Ishikawa (cell line): ENCODE data around the gene FRK.

Experiments used
- CEBPB ChIP-seq: IDR thresholded peaks from 2 replicates; pipeline ENCODE4 v1.6.1; 2012
- EGR1 ChIP-seq: IDR thresholded peaks from 2 replicates; pipeline ENCODE4 v1.6.1; 2012
- EP300 ChIP-seq: IDR thresholded peaks from 2 replicates; pipeline ENCODE4 v1.6.1; 2012; ENCODE audit warnings: borderline replicate concordance
- FOXM1 ChIP-seq: IDR thresholded peaks from 2 replicates; pipeline ENCODE4 v1.6.1; 2012; ENCODE audit warnings: low read depth, borderline replicate concordance
- NFIC ChIP-seq: IDR thresholded peaks from 2 replicates; pipeline ENCODE4 v1.6.1; 2012
- RAD21 ChIP-seq: IDR thresholded peaks from 2 replicates; pipeline ENCODE4 v1.6.1; 2012; ENCODE audit warnings: low read depth
- TAF1 ChIP-seq: IDR thresholded peaks from 2 replicates; pipeline ENCODE4 v1.6.1; 2012; ENCODE audit warnings: low read depth, mild to moderate bottlenecking
- TCF12 ChIP-seq: IDR thresholded peaks from 2 replicates; pipeline ENCODE4 v1.6.1; 2012; ENCODE audit warnings: low read depth
- TEAD4 ChIP-seq: IDR thresholded peaks from 2 replicates; pipeline ENCODE4 v1.6.1; 2012
- USF1 ChIP-seq: IDR thresholded peaks from 2 replicates; pipeline ENCODE4 v1.6.1; 2012
- YY1 ChIP-seq: IDR thresholded peaks from 2 replicates; pipeline ENCODE4 v1.6.1; 2012; ENCODE audit warnings: low read depth
- TF ChIP-seq, protein P1 (sequence below): IDR thresholded peaks from 2 replicates; pipeline ENCODE4 v1.6.1; 2012; ENCODE audit warnings: low read depth, mild to moderate bottlenecking

DNA sequence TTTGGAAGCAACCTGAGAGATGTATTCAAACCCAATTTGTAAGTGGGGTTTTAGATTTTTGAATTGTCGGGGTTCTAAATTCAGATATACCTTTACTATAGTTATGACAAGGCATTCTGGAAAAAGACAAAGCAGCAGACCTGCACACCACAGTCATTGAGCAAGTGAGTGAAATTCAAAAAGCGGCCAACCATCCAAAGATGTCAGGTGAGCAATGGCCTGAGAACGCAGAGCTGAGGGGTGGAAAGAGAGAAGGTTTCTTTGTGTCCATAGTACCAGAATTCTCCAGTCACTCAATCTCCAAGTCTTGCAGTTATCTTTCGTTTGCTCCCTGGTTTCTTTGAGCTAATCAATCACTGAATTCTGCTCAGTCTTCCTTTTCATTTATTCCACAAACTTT, 1.8 kb upstream of the FRK start:
- TF ChIP-seq RAD21 (no peak), CEBPB (no peak), FOXM1 (no peak), TAF1 (no peak), NFIC (no peak), EP300 (no peak), USF1 (no peak), TEAD4 (no peak), YY1 (no peak), EGR1 (no peak), TCF12 (no peak)
- TF ChIP-seq, protein P1, sequence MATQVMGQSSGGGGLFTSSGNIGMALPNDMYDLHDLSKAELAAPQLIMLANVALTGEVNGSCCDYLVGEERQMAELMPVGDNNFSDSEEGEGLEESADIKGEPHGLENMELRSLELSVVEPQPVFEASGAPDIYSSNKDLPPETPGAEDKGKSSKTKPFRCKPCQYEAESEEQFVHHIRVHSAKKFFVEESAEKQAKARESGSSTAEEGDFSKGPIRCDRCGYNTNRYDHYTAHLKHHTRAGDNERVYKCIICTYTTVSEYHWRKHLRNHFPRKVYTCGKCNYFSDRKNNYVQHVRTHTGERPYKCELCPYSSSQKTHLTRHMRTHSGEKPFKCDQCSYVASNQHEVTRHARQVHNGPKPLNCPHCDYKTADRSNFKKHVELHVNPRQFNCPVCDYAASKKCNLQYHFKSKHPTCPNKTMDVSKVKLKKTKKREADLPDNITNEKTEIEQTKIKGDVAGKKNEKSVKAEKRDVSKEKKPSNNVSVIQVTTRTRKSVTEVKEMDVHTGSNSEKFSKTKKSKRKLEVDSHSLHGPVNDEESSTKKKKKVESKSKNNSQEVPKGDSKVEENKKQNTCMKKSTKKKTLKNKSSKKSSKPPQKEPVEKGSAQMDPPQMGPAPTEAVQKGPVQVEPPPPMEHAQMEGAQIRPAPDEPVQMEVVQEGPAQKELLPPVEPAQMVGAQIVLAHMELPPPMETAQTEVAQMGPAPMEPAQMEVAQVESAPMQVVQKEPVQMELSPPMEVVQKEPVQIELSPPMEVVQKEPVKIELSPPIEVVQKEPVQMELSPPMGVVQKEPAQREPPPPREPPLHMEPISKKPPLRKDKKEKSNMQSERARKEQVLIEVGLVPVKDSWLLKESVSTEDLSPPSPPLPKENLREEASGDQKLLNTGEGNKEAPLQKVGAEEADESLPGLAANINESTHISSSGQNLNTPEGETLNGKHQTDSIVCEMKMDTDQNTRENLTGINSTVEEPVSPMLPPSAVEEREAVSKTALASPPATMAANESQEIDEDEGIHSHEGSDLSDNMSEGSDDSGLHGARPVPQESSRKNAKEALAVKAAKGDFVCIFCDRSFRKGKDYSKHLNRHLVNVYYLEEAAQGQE, result no peak
